ENCODE results near the gene HIRA.

The HIRA gene

DNA sequence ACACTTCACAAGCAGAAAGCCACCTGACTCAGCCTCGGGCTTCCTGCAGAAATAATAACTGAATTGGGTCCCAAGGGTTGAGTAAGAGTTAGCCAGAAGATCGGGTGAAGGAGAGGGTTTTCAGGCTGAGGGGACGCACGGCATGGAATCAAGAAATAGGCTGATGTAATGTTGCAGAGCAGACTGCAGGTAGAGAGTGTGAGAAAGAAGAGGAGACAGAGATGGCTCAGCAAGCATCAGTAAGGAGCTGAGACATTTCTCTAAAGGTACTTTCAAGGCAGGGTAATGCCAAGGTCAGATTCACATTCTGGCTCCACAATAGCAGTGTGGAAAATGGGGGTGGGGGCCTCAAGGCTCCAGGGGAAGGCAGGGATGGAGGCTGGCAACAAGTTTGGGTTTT lies 18.6 kb downstream of the HIRA start:
- no peak overlapping the region for H3K9ac ChIP-seq (ENCODE audit: low read length)

DNA sequence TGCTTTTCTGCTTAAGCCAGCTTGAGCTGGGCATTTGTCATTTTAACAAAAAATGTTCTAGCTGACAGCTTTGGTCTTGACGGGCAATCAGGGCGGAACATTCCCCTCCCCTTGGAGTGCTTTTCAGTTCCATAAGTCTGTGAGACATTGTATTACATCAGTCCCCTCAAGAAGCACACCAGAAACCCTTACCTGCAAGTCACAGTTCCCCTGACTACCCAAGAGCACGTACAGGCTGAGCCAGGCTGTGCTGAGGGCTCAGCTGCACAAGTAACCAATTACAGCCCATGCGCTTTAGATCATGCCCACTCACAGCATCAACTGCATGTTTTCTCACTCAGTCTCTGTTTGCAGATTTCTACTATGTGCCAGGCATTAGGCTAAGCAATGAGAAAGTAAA lies 19.1 kb downstream of the HIRA start:
- H3K79me1 ChIP-seq (ENCODE audit: low read length): peaks cover 28% of the 10 kb centered on the region
- no peak overlapping the region for H2BK120ac ChIP-seq (ENCODE audit: low read depth, low read length)
- no peaks in the 10 kb centered on the region for H3K4me1 ChIP-seq (ENCODE audit: control insufficient read depth, low read depth, low read length)
- WGBS (ENCODE audit: extremely low coverage, insufficient coverage, low lambda C conversion rate): no CpG with 5 or more reads among the region's 4 CpGs
- peaks cover 7% of the 10 kb centered on the region for H3K36me3 ChIP-seq (ENCODE audit: control insufficient read depth, insufficient read depth, low read length)
- peaks cover 45% of the 10 kb centered on the region for H3K79me2 ChIP-seq (ENCODE audit: control insufficient read depth, insufficient read depth, low read length)
- no peak overlapping the region for H3K23ac ChIP-seq (ENCODE audit: low read length)
- no peak overlapping the region for H2BK15ac ChIP-seq (replicated peaks; ENCODE audit: low read depth)
- no peak overlapping the region for H4K8ac ChIP-seq (ENCODE audit: low read depth, low read length)
- H3K27me3 ChIP-seq (ENCODE audit: insufficient read depth, low read length, poor library complexity): no peaks in the 10 kb centered on the region
- no peak overlapping the region for H4K5ac ChIP-seq (ENCODE audit: low read length)
- no peak overlapping the region for H3K9ac ChIP-seq (ENCODE audit: low read length)
- H3K4me2 ChIP-seq (ENCODE audit: low read length): no peak overlapping the region
- no peak overlapping the region for H3K4ac ChIP-seq (ENCODE audit: low read depth, low read length)
- H2AK5ac ChIP-seq (ENCODE audit: low read length): no peak overlapping the region
- H2BK5ac ChIP-seq (ENCODE audit: low read length): no peak overlapping the region
- H3K18ac ChIP-seq (ENCODE audit: low read length): no peak overlapping the region
- H3K4me3 ChIP-seq (ENCODE audit: low read length): no peak overlapping the region
- no peak overlapping the region for H3K27ac ChIP-seq (ENCODE audit: low read depth, low read length)
- DNase-seq: no peak
- H3K56ac ChIP-seq (ENCODE audit: low read length): no peak overlapping the region

More for the DNA sequence above, 18.6 kb downstream of the HIRA start:
- no CpG with 5 or more reads among the region's 4 CpGs for WGBS (ENCODE audit: extremely low coverage, insufficient coverage, low lambda C conversion rate)
- Histone ChIP-seq H2BK5ac (ENCODE audit: low read length) (no peak overlapping the region), H2BK120ac (ENCODE audit: low read depth, low read length) (no peak overlapping the region), H2BK15ac (replicated peaks; ENCODE audit: low read depth) (no peak overlapping the region), H3K79me1 (ENCODE audit: low read length) (peaks cover 28% of the 10 kb centered on the region), H3K4me2 (ENCODE audit: low read length) (no peak overlapping the region), H3K27me3 (ENCODE audit: insufficient read depth, low read length, poor library complexity) (no peaks in the 10 kb centered on the region), H3K56ac (ENCODE audit: low read length) (no peak overlapping the region), H3K4me3 (ENCODE audit: low read length) (no peak overlapping the region), H4K8ac (ENCODE audit: low read depth, low read length) (no peak overlapping the region), H3K23ac (ENCODE audit: low read length) (no peak overlapping the region), H3K18ac (ENCODE audit: low read length) (no peak overlapping the region), H4K5ac (ENCODE audit: low read length) (no peak overlapping the region), H2AK5ac (ENCODE audit: low read length) (no peak overlapping the region), H3K4ac (ENCODE audit: low read depth, low read length) (no peak overlapping the region), H3K36me3 (ENCODE audit: control insufficient read depth, insufficient read depth, low read length) (peaks cover 5% of the 10 kb centered on the region), H3K79me2 (ENCODE audit: control insufficient read depth, insufficient read depth, low read length) (peaks cover 47% of the 10 kb centered on the region), H3K27ac (ENCODE audit: low read depth, low read length) (no peak overlapping the region), H3K4me1 (ENCODE audit: control insufficient read depth, low read depth, low read length) (no peaks in the 10 kb centered on the region)
- no peak for DNase-seq

DNA sequence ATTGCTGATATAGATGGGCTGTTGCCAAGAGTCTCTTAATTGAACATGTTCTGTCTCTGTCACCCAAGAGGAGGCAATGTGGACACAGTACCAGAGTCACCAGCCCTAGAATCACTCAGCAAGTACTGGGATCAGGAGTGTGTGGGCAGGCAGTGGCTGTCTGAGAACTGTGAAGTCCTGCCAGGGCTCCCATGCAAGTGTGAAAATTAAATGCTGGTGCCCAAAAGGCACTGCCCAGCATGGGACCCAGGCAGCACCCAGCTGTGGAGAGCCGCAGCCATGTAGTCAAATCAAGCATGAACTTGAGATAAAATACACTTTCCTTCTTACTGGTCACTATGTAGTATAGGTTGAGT lies 19.9 kb downstream of the HIRA start:
- no peak overlapping the region for H3K4me2 ChIP-seq (ENCODE audit: low read length)
- no peak overlapping the region for H3K56ac ChIP-seq (ENCODE audit: low read length)
- H3K79me1 ChIP-seq (ENCODE audit: low read length): peaks cover 28% of the 10 kb centered on the region
- no peak overlapping the region for H2AK5ac ChIP-seq (ENCODE audit: low read length)
- no peak for DNase-seq
- H3K36me3 ChIP-seq (ENCODE audit: control insufficient read depth, insufficient read depth, low read length): peaks cover 7% of the 10 kb centered on the region
- no peak overlapping the region for H3K27ac ChIP-seq (ENCODE audit: low read depth, low read length)
- no peak overlapping the region for H4K5ac ChIP-seq (ENCODE audit: low read length)
- no peak overlapping the region for H2BK5ac ChIP-seq (ENCODE audit: low read length)
- no peaks in the 10 kb centered on the region for H3K4me1 ChIP-seq (ENCODE audit: control insufficient read depth, low read depth, low read length)
- no peak overlapping the region for H3K4me3 ChIP-seq (ENCODE audit: low read length)
- peaks cover 40% of the 10 kb centered on the region for H3K79me2 ChIP-seq (ENCODE audit: control insufficient read depth, insufficient read depth, low read length)
- WGBS (ENCODE audit: extremely low coverage, insufficient coverage, low lambda C conversion rate): no CpG with 5 or more reads among the region's 1 CpG
- H2BK120ac ChIP-seq (ENCODE audit: low read depth, low read length): no peak overlapping the region
- no peak overlapping the region for H3K23ac ChIP-seq (ENCODE audit: low read length)
- no peak overlapping the region for H3K18ac ChIP-seq (ENCODE audit: low read length)
- no peak overlapping the region for H4K8ac ChIP-seq (ENCODE audit: low read depth, low read length)
- no peak overlapping the region for H3K9ac ChIP-seq (ENCODE audit: low read length)
- H2BK15ac ChIP-seq (replicated peaks; ENCODE audit: low read depth): no peak overlapping the region
- no peaks in the 10 kb centered on the region for H3K27me3 ChIP-seq (ENCODE audit: insufficient read depth, low read length, poor library complexity)
- H3K4ac ChIP-seq (ENCODE audit: low read depth, low read length): no peak overlapping the region

DNA sequence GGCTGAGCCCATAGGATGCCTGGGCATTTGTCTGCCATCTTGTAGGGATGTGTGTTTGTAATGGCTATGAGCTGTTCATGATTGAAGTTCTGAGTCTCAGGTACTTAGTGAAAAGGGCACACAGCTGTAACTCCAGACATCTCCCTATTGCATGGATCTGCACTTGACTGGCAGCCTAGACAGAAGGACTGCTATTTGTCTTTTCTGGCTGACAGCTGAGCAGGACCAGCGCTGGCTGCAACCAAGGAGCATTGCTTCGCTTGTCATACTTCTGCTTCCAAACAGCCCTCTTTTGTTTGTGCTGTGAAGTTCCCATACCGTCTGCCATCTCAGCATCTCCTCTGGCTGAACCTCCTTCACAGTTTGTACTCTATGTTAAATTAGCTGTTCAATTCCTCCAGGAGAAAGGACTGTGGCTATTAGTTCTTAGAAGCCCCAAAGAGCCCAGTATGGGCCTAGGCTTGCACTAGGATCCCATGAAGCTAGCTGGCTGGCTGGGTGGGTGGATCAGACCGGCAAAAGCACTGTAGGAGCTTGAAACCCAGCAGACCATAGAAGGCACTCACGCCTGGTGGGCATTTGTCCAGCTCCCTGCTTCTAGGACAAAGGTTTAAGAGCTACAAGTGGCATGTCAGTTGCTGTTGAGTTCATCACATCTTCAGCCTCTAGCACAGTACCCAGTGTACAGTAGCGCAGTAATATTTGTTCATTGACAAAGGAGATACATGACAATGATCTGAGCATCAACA lies 20.4 kb downstream of the HIRA start:
- no peak overlapping the region for H2BK120ac ChIP-seq (ENCODE audit: low read depth, low read length)
- H4K8ac ChIP-seq (ENCODE audit: low read depth, low read length): no peak overlapping the region
- H4K5ac ChIP-seq (ENCODE audit: low read length): no peak overlapping the region
- no CpG with 5 or more reads among the region's 6 CpGs for WGBS (ENCODE audit: extremely low coverage, insufficient coverage, low lambda C conversion rate)
- no peak overlapping the region for H3K4ac ChIP-seq (ENCODE audit: low read depth, low read length)
- H3K4me3 ChIP-seq (ENCODE audit: low read length): no peak overlapping the region
- peaks cover 36% of the 10 kb centered on the region for H3K79me2 ChIP-seq (ENCODE audit: control insufficient read depth, insufficient read depth, low read length)
- H3K56ac ChIP-seq (ENCODE audit: low read length): no peak overlapping the region
- peaks cover 7% of the 10 kb centered on the region for H3K36me3 ChIP-seq (ENCODE audit: control insufficient read depth, insufficient read depth, low read length)
- H3K4me1 ChIP-seq (ENCODE audit: control insufficient read depth, low read depth, low read length): no peaks in the 10 kb centered on the region
- H3K9ac ChIP-seq (ENCODE audit: low read length): no peak overlapping the region
- no peak overlapping the region for H3K4me2 ChIP-seq (ENCODE audit: low read length)
- H3K27ac ChIP-seq (ENCODE audit: low read depth, low read length): no peak overlapping the region
- no peak overlapping the region for H3K18ac ChIP-seq (ENCODE audit: low read length)
- H3K23ac ChIP-seq (ENCODE audit: low read length): no peak overlapping the region
- DNase-seq: no peak
- H3K79me1 ChIP-seq (ENCODE audit: low read length): peaks cover 28% of the 10 kb centered on the region
- H2BK5ac ChIP-seq (ENCODE audit: low read length): no peak overlapping the region
- H2AK5ac ChIP-seq (ENCODE audit: low read length): no peak overlapping the region
- no peak overlapping the region for H2BK15ac ChIP-seq (replicated peaks; ENCODE audit: low read depth)
- no peaks in the 10 kb centered on the region for H3K27me3 ChIP-seq (ENCODE audit: insufficient read depth, low read length, poor library complexity)

DNA sequence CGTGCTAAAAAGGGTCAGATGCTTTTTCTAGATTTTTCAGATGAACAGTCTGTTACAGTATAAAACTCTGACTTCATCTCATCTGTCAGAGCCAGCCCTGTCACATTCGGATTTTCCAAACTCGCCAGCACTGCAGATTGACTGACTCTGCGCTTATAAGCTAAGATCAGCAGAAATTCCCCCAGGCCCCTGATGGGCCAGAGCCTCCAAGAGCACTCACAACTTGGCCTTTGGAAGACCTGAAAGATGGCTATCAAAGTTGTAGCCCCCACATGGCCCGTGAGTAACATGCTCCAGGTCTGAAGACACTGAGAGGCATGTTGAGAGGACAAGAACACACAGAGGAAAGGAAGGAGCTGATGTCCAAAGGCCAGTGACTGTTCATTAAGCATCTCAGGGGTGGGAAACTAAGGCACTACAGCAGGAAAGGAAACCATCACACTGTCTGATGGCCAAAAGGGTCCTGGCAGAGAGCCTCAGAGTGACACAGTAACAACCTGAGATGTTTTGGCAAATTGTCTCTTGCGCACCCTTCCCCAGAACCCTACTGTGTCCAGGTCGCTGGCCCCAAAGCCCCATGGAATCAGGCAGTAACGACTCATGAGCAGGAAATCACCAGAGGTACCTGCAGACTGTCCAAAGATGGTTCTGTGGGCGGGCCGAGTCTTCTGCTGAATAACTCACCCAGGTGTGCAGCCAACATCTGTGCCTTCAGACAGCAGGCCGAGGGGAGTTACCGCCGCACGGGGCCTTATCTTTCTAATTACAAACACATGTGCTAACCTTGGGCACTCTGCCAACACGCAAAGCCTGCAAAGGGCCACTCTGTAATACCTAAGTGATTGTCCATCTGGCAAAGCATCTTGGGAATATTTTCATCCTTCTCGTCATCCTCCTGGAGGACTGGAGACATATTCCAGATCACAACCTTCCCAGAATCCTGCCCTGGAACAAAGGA lies 23.6 kb downstream of the HIRA start:
- no peak overlapping the region for H3K56ac ChIP-seq (ENCODE audit: low read length)
- H3K27ac ChIP-seq (ENCODE audit: low read depth, low read length): no peak overlapping the region
- H3K23ac ChIP-seq (ENCODE audit: low read length): no peak overlapping the region
- no peak overlapping the region for H3K4me3 ChIP-seq (ENCODE audit: low read length)
- H2BK15ac ChIP-seq (replicated peaks; ENCODE audit: low read depth): no peak overlapping the region
- peaks cover 20% of the 10 kb centered on the region for H3K79me2 ChIP-seq (ENCODE audit: control insufficient read depth, insufficient read depth, low read length)
- H3K4me2 ChIP-seq (ENCODE audit: low read length): no peak overlapping the region
- H3K18ac ChIP-seq (ENCODE audit: low read length): no peak overlapping the region
- no peak overlapping the region for H2BK120ac ChIP-seq (ENCODE audit: low read depth, low read length)
- H3K36me3 ChIP-seq (ENCODE audit: control insufficient read depth, insufficient read depth, low read length): peaks cover 14% of the 10 kb centered on the region
- no peak overlapping the region for H4K5ac ChIP-seq (ENCODE audit: low read length)
- H3K9ac ChIP-seq (ENCODE audit: low read length): no peak overlapping the region
- H3K4ac ChIP-seq (ENCODE audit: low read depth, low read length): no peak overlapping the region
- H3K79me1 ChIP-seq (ENCODE audit: low read length): peaks cover 23% of the 10 kb centered on the region
- no peak overlapping the region for H4K8ac ChIP-seq (ENCODE audit: low read depth, low read length)
- H3K4me1 ChIP-seq (ENCODE audit: control insufficient read depth, low read depth, low read length): no peaks in the 10 kb centered on the region
- no peak for DNase-seq
- H3K27me3 ChIP-seq (ENCODE audit: insufficient read depth, low read length, poor library complexity): no peaks in the 10 kb centered on the region
- no CpG with 5 or more reads among the region's 16 CpGs for WGBS (ENCODE audit: extremely low coverage, insufficient coverage, low lambda C conversion rate)
- no peak overlapping the region for H2AK5ac ChIP-seq (ENCODE audit: low read length)
- no peak overlapping the region for H2BK5ac ChIP-seq (ENCODE audit: low read length)
